Heart left ventricle (tissue), 13 donors: Measurements from ENCODE around the gene MAP3K3.

ENCODE experiments used
- POLR2A ChIP-seq, 2 donors: fragments of 450-650 bp; IDR thresholded peaks; one replicate each; pipeline ENCODE4 v1.6.1; 2017; ENCODE audit warnings: antibody characterized with exemption in 2 of 2, mild to moderate bottlenecking in 2 of 2, moderate library complexity in 2 of 2
- TF ChIP-seq, protein P1 (sequence below), 12 donors: fragments of 200-600 bp; sonication (generic) in 4 of 12; IDR thresholded peaks; one replicate each; pipeline versions ENCODE4 v1.5.0 to v1.8.0; 2018 to 2022; ENCODE audit warnings: antibody characterized with exemption in 12 of 12, mild to moderate bottlenecking in 5 of 12
- donor health status: ischemic (EF 13 %, LVEDD 7.1; RV severe dilation, severe dysfunction).
- donor health status: DM: no; HTN: yes; CAD: no.
- donor health status: DM: no; HTN: no; CAD: no.
- donor health status: ischemic (EF 25% LVEDD 6.9; RV normal size, moderate dysfunction).
- donor health status: ischemic (EF 25% LVEDD 5.7; RV mildly dilated, moderate dysfunction).
- donor health status: ischemic (EF 35%, LVEDD 5.7; RV mildly dilated, moderate dysfunction).
- donor health status: nonischemic (EF 11% LVEDD 7.7; RV severe dilation, severe dysfunction).
- donor health status: DM: yes; HTN: yes; CAD: no.
- donor health status: PGD.
- donor health status: ischemic (EF 29% LVEDD 5.4; RV normal size, mild dysfunction).
- donor health status: nonischemic (EF 23%, LVEDD 6.1; RV moderate dilation, normal function).

DNA sequence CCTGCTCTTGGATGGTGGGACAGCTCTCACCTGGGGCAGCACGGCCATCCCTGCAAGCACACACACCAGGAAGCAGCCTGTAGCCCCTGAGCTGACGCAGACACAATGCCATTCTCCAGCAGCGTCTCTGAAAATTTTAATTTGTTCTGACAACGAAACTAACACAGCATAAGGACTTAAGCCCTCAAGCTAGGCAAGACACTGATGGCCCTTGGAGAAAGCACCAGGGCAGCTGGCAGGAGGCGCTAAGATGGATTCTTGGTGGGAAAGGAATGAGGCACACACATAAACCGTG is 80.5 kb downstream of the MAP3K3 start:
- TF ChIP-seq, protein P1, sequence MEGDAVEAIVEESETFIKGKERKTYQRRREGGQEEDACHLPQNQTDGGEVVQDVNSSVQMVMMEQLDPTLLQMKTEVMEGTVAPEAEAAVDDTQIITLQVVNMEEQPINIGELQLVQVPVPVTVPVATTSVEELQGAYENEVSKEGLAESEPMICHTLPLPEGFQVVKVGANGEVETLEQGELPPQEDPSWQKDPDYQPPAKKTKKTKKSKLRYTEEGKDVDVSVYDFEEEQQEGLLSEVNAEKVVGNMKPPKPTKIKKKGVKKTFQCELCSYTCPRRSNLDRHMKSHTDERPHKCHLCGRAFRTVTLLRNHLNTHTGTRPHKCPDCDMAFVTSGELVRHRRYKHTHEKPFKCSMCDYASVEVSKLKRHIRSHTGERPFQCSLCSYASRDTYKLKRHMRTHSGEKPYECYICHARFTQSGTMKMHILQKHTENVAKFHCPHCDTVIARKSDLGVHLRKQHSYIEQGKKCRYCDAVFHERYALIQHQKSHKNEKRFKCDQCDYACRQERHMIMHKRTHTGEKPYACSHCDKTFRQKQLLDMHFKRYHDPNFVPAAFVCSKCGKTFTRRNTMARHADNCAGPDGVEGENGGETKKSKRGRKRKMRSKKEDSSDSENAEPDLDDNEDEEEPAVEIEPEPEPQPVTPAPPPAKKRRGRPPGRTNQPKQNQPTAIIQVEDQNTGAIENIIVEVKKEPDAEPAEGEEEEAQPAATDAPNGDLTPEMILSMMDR (IDR thresholded peaks at IDR 0.05): no peak
- TF ChIP-seq POLR2A (IDR thresholded peaks at IDR 0.05): no peak
